ENCODE results near the gene ERGIC2. TPM values are rescaled to one million over a fixed set of nuclear protein-coding genes. Genes with fewer than 3 reads are reported as not detected.
A peak's percentile ranks its signal among the peaks of the same experiment; 100 is the strongest.

The ERGIC2 gene, protein sequence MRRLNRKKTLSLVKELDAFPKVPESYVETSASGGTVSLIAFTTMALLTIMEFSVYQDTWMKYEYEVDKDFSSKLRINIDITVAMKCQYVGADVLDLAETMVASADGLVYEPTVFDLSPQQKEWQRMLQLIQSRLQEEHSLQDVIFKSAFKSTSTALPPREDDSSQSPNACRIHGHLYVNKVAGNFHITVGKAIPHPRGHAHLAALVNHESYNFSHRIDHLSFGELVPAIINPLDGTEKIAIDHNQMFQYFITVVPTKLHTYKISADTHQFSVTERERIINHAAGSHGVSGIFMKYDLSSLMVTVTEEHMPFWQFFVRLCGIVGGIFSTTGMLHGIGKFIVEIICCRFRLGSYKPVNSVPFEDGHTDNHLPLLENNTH
- 111 and 128 TPM in 2 replicates for total RNA-seq (2022)
- Bru-seq, nascent RNA, result percentile 94 among the genes with signal in this experiment
- BruChase-seq, experiment 1, labeled RNA remaining after a 2-hour chase, result percentile 89 among the genes with signal in this experiment
- percentile 93 among the genes with signal in this experiment for BruChase-seq, experiment 2, labeled RNA remaining after a 6-hour chase
- long read RNA-seq, full-length matches to known transcripts, result 272 of 321 reads
- long read RNA-seq, partial matches to known transcripts, result 13 of 321 reads
- long read RNA-seq, other reads (novel, unspliced or antisense), result 36 of 321 reads

DNA sequence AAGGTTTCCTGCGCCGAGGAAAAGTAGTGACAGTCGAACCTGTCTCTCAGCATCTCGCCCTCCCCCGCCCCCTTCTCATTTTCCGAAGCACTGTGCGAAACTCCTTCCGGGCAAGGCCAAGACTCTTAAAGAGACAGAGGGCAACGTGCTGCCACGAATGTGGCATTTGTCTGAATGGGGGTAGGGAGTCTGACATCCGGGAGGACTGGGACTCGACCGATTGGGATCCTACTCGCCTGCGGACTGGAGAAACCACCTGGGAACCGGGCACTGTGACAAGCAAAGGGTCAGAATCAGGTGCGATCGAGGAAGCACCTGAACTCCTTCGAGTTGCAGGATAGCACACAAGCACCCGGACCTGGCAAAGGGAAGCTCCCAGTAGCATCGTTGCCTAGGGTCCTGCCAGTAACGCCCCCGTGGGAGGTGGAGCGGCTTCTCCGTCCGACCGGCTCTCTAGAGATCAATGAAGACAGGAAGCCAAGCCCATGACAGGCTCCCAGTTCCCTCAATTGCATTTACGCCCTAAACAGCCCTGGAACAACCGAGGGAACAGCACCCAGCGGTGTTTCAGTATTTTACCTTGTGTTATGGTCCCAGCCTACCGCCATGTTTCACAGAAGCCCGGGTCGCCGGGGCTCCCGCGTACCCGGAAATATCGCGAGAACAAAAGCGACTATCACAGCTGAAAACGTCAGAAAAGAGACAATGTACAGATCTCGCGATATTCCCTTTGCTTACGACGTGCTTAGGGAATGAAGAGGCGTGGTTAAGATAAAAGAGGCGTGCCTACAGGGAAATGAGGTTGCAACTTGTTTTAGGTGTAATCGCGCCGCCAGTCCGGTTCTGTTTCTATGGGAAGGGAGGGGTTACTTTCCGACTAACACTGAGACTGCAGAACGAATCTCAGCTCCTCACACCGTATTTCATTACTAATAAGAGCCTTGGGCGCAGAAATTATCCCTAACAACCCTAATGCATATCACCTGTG lies at the start of gene ERGIC2:
Gene ERGIC2 (minus strand): TSS at position 637 of the 988 bp plus-strand sequence. CDS start 9,539 bp downstream, outside the sequence.
- H3K36me3 ChIP-seq (ENCODE audit: control insufficient read depth, insufficient read depth, low read length), result no peaks in the 10 kb centered on the region
- H3K27me3 ChIP-seq (replicated peaks; ENCODE audit: control insufficient read depth, insufficient read depth, low read length), result no peaks in the 10 kb centered on the region
- no peaks in the 10 kb centered on the region for H3K9me3 Mint-ChIP-seq (ENCODE audit: unreplicated experiment)
- peak; percentile 97 for DNase-seq
- POLR2A ChIA-PET, result interaction anchor here (0.6 to 1.0 kb wide), 2 partner anchors 17 to 1559 kb away, joined by 3 read pairs; no protein-coding TSS in a partner anchor
- BruUV-seq (replicated peaks), result TSS peak; percentile 49
- no peaks in the 10 kb centered on the region for H3K27me3 Mint-ChIP-seq (ENCODE audit: insufficient read depth, unreplicated experiment)
- peak within 1 kb of the TSS; percentile 72 for H3K4me3 ChIP-seq (ENCODE audit: low read depth, low read length)
- peaks cover 11% of the 10 kb centered on the region; the same call in 1 of the 2 replicates for H3K4me1 ChIP-seq
- peak within 1 kb of the TSS; percentile 98 for H3K4me3 Mint-ChIP-seq (ENCODE audit: unreplicated experiment)
- peaks cover 16% of the 10 kb centered on the region for H3K36me3 Mint-ChIP-seq (ENCODE audit: insufficient read depth, unreplicated experiment)
- H3K27ac Mint-ChIP-seq (ENCODE audit: unreplicated experiment), result peak within 1 kb of the TSS; percentile 98
- peaks cover 14% of the 10 kb centered on the region for H3K4me1 Mint-ChIP-seq (ENCODE audit: low read depth, unreplicated experiment)
- CTCF ChIA-PET, result interaction anchor here (0.7 kb wide), 1 partner anchor 1856 kb away, joined by 3 read pairs; no protein-coding TSS in a partner anchor
- H3K9me3 ChIP-seq, result no peaks in the 10 kb centered on the region
- intact Hi-C loops (cut with micrococcal nuclease; ENCODE audit: unreplicated experiment), result loop anchor here (1.0 to 2.0 kb wide), 2 partner anchors 47 to 160 kb away; no protein-coding TSS in a partner anchor
- TF ChIP-seq, protein P1, sequence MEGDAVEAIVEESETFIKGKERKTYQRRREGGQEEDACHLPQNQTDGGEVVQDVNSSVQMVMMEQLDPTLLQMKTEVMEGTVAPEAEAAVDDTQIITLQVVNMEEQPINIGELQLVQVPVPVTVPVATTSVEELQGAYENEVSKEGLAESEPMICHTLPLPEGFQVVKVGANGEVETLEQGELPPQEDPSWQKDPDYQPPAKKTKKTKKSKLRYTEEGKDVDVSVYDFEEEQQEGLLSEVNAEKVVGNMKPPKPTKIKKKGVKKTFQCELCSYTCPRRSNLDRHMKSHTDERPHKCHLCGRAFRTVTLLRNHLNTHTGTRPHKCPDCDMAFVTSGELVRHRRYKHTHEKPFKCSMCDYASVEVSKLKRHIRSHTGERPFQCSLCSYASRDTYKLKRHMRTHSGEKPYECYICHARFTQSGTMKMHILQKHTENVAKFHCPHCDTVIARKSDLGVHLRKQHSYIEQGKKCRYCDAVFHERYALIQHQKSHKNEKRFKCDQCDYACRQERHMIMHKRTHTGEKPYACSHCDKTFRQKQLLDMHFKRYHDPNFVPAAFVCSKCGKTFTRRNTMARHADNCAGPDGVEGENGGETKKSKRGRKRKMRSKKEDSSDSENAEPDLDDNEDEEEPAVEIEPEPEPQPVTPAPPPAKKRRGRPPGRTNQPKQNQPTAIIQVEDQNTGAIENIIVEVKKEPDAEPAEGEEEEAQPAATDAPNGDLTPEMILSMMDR (IDR thresholded peaks at IDR 0.05; ENCODE audit: insufficient read depth in 1 of 2, low read depth in 1 of 2, low read length in 1 of 2, severe bottlenecking in 1 of 2, unreplicated experiment in 1 of 2), result no peak

DNA sequence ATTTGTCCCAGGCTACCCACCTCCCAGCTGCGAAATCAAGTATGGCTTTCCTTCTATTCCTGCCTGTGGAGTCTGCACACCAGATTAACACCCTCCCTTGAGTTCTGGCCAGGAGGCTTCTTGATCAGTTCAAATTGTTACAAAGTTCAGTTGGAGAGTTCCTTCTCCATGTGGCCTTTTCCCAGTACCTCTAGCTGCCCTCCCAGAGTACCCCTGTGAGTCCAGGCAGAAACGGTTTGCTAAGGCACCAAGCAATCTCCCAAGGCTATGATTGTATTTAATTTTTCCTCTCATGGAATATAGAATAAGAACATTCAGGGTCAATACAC lies 49.7 kb upstream of the ERGIC2 start:
- Histone ChIP-seq H3K4me3 (ENCODE audit: low read depth, low read length) (no peak overlapping the region), H3K4me1 (no peaks in the 10 kb centered on the region), H3K36me3 (ENCODE audit: control insufficient read depth, insufficient read depth, low read length) (no peaks in the 10 kb centered on the region), H3K9me3 (no peaks in the 10 kb centered on the region), H3K27me3 (replicated peaks; ENCODE audit: control insufficient read depth, insufficient read depth, low read length) (no peaks in the 10 kb centered on the region)
- TF ChIP-seq, protein P1 (IDR thresholded peaks at IDR 0.05; ENCODE audit: insufficient read depth in 1 of 2, low read depth in 1 of 2, low read length in 1 of 2, severe bottlenecking in 1 of 2, unreplicated experiment in 1 of 2), result no peak
- H3K9me3 Mint-ChIP-seq (ENCODE audit: unreplicated experiment), result no peaks in the 10 kb centered on the region
- H3K4me1 Mint-ChIP-seq (ENCODE audit: low read depth, unreplicated experiment), result no peaks in the 10 kb centered on the region
- intact Hi-C loops (cut with micrococcal nuclease; ENCODE audit: unreplicated experiment), result no loop called here
- H3K27ac Mint-ChIP-seq (ENCODE audit: unreplicated experiment), result no peak overlapping the region
- ChIA-PET POLR2A (no interaction called here), CTCF (no interaction called here)
- DNase-seq, result no peak
- peaks cover 3% of the 10 kb centered on the region for H3K27me3 Mint-ChIP-seq (ENCODE audit: insufficient read depth, unreplicated experiment)
- H3K4me3 Mint-ChIP-seq (ENCODE audit: unreplicated experiment), result no peak overlapping the region
- no TSS peak for BruUV-seq (replicated peaks)
- no peaks in the 10 kb centered on the region for H3K36me3 Mint-ChIP-seq (ENCODE audit: insufficient read depth, unreplicated experiment)

Measured in Caco-2 (cell line).